GM19099 (cell line): ENCODE data around the gene FTCD.

ENCODE experiments used
- POLR2A ChIP-seq: IDR thresholded peaks from 3 replicates; pipeline ENCODE4 v1.6.1; 2011; ENCODE audit warnings: low read depth; ENCODE audit not compliant: insufficient read length; ENCODE audit errors: extremely low read depth

Gene FTCD

GRCh38 chr21:46189959-46190490 lies 34.6 kb upstream of the FTCD start:
- no peak for TF ChIP-seq POLR2A

GRCh38 chr21:46189213-46189958 lies 34.0 kb upstream of the FTCD start:
- TF ChIP-seq POLR2A: no peak

- TF ChIP-seq POLR2A: no peak
Measured at GRCh38 chr21:46188226-46189212, 33.1 kb upstream of the FTCD start.

- no peak for TF ChIP-seq POLR2A
Measured at GRCh38 chr21:46187814-46188213, 32.4 kb upstream of the FTCD start.

GRCh38 chr21:46187261-46187660 lies 31.9 kb upstream of the FTCD start:
- no peak for TF ChIP-seq POLR2A

GRCh38 chr21:46185716-46186115 lies 30.3 kb upstream of the FTCD start:
- TF ChIP-seq POLR2A: no peak

GRCh38 chr21:46184625-46185555 lies 29.5 kb upstream of the FTCD start:
- TF ChIP-seq POLR2A: no peak

GRCh38 chr21:46183910-46184624 lies 28.7 kb upstream of the FTCD start, which contains the start of gene SPATC1L:
SPATC1L (minus strand) TSS chr21:46184459; CDS start chr21:46182816, 1,643 bp downstream.
- no peak for TF ChIP-seq POLR2A

GRCh38 chr21:46182548-46183336 lies 27.4 kb upstream of the FTCD start:
- TF ChIP-seq POLR2A: no peak

- no peak for TF ChIP-seq POLR2A
Measured at GRCh38 chr21:46181953-46182547, 26.7 kb upstream of the FTCD start.

GRCh38 chr21:46181436-46181835 lies 26.1 kb upstream of the FTCD start:
- no peak for TF ChIP-seq POLR2A

GRCh38 chr21:46180778-46181391 lies 25.5 kb upstream of the FTCD start:
- TF ChIP-seq POLR2A: no peak
